Peyer's patch (tissue), 4 donors: ENCODE measurements around the gene SOX13.

ENCODE experiments used
- POLR2A ChIP-seq, 2 donors: fragments of 450-650 bp; IDR thresholded peaks; one replicate each; pipeline ENCODE4 v1.5.1; 2017; ENCODE audit warnings: antibody characterized with exemption in 2 of 2, mild to moderate bottlenecking in 2 of 2, moderate library complexity in 2 of 2
- TF ChIP-seq, protein P1 (sequence below), 6 experiments: fragments of 450-650 bp in 4 of 6; fragments of 200-600 bp in 2 of 6; sonication (generic) in 1 of 6; IDR thresholded peaks; one replicate each; pipeline ENCODE4 v1.5.1; 2017 to 2019; ENCODE audit warnings: antibody characterized with exemption in 6 of 6, mild to moderate bottlenecking in 3 of 6, moderate library complexity in 1 of 6

DNA sequence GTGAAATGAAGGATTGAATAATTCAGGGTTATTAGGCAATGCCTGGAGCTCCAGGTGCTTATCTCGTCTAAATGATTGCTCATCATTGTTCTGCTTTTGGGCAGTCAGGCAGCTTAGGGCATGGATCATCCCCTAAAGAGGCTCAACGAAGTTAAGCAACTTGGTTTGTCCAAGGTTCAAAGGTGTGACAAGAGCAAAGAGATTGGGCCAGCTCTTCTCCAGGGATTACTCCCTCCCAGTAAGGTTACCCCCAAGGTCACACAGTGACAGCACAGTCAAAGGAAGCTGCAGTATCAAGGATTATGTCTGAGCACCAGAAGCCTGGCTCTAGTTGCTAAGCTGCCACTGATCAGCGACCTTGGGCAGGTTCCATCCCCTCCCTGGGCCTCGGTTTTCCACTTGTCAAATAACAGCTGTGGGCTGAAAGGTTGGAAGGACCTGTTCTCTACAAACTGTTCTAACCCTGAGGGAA lies 72.2 kb downstream of the SOX13 start:
- TF ChIP-seq, protein P1, sequence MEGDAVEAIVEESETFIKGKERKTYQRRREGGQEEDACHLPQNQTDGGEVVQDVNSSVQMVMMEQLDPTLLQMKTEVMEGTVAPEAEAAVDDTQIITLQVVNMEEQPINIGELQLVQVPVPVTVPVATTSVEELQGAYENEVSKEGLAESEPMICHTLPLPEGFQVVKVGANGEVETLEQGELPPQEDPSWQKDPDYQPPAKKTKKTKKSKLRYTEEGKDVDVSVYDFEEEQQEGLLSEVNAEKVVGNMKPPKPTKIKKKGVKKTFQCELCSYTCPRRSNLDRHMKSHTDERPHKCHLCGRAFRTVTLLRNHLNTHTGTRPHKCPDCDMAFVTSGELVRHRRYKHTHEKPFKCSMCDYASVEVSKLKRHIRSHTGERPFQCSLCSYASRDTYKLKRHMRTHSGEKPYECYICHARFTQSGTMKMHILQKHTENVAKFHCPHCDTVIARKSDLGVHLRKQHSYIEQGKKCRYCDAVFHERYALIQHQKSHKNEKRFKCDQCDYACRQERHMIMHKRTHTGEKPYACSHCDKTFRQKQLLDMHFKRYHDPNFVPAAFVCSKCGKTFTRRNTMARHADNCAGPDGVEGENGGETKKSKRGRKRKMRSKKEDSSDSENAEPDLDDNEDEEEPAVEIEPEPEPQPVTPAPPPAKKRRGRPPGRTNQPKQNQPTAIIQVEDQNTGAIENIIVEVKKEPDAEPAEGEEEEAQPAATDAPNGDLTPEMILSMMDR (IDR thresholded peaks at IDR 0.05): no peak
- TF ChIP-seq POLR2A (IDR thresholded peaks at IDR 0.05): no peak
